ENCODE measurements around the gene RFPL3.
"Not testable (repeated sequence)": the region's sequence is repeated elsewhere in the genome, so short reads cannot be mapped to it uniquely, and the experiment has no call there.

Gene RFPL3

DNA sequence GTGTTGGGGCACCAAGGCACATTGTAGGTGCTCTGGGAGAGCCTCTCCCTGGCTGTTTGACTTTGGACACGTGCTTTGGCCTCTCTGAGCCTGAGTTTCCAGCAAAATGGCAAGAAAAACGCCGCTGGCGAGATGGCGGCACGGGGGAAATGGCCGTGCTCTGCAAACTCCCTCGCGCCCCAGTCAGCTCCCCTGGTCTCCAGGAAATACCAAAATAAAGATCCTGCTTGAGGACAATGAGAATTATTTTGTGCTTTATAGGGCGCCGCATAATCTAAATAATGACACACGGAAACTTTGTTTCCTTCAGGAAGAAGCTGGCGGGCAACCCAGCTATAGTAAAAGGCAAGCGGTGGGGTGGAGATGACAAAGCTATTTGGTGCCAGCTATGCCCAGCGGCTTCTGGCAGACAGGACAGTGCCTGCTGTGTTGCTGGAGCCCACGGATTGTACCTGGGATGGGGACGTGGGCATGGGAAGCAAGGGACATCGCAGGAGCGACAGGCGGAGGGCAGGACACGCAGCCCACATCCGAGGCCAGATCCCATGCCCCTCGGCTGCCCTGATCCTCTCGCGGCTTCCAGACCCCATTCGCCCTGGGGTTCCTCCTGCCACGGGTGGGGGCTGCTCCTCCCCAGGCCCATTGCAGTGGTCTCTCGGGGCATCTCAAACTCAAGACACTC is 26.3 kb upstream of the RFPL3 start:
- no peak for DNase-seq

DNA sequence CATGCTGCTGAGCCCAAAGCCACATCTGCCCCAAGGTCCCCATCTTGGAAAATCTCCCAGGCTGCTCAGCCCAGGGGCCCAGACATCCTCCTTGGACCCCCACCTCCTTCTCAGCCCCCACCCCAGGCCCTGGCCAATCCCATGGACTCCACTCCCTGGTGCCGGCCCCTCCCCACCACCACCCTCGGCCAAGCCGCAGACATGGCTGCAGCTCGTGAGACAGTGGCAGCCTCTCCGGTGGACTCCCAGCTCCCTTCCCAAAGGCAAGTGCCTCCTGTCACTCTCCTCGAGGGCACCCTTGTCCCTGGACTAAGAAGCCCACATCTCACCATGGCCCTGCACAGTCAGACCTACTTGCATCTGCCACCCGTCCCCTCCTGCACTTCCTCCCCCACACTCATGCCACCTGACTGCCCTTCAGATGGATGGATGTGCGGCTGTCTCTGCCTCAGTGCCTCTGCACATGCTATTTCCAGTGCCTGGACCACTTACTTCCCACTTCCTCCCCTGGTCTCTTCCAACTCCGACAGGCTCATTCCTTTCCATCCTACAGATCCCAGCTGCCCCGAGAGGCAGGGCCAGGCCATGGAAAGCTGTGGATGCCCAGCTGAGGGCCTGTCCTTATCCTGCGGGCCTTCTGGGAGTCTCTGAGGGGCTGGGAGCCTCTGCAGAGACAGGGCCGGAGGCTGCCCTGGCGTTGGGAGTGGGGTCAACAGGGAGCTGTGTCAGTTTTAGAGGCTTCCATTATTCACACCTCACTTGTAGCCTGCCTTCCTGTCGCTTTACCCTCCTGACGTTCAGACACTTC is 25.5 kb upstream of the RFPL3 start:
- no peak for DNase-seq

DNA sequence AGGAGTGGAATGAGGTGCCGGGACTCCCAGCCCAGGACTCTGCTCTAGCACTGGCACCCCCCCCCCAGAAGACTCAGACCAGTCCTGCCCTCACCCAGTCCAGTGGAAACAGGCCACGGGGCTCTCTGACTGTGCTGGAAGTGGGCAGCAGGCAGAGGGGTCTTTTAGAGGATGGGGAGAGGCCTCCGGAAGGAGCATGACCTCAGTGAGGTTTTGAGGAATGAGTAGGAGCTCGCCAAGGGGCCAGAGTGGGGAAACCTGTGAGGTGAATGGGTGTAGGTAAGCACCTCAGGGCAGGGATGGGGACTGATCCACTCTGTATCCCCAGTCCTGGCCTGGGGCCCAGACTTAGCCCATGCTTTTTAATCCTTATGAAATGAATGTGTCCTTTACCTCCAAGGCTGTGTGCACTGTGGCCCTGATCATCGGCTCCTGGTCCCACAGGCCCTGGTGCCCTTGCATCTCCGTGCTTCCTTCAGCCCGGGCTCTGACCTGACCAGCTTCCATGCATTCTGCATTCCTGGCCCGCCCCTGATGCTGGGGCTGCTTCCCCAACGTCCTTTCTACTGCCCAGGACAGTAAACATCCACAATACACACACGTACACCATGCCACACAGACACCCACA is 24.4 kb upstream of the RFPL3 start:
- DNase-seq: no peak

DNA sequence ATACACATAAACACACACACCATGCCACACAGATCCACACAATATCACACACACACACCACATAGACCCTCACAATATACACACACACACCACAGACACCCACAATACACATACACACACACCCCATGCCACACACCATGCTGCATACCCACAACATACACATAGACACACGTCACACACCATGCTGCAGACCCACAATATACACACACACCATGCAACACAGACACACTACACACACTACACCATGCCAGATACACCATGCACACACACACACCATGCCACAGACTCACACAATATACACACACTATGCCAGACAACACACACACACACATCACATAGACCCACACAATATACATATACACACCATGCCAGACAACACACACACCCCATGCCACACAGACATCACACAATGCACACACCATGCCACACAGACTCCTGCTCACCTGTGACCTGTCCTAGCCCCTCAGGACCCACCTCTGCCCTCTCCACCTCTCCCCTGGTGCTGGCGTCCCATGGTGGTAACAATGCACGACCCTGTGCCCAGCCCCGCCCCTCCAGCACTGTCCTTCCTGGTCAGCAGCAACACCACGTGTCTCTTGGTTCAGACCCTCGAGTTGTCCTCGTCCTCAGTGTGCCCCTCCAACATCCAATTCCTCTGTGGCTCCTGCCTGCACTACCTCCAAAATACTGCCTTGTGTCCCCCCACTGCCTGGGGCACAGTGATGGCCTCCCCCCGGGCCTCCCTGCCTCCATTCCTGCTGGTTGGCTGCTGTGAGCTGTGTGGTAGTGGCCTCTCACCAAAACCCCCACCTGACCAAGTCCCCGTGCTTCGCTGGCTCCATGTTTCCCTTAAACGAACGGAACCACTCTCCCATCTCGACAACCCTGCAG is 23.7 kb upstream of the RFPL3 start:
- DNase-seq: no peak

DNA sequence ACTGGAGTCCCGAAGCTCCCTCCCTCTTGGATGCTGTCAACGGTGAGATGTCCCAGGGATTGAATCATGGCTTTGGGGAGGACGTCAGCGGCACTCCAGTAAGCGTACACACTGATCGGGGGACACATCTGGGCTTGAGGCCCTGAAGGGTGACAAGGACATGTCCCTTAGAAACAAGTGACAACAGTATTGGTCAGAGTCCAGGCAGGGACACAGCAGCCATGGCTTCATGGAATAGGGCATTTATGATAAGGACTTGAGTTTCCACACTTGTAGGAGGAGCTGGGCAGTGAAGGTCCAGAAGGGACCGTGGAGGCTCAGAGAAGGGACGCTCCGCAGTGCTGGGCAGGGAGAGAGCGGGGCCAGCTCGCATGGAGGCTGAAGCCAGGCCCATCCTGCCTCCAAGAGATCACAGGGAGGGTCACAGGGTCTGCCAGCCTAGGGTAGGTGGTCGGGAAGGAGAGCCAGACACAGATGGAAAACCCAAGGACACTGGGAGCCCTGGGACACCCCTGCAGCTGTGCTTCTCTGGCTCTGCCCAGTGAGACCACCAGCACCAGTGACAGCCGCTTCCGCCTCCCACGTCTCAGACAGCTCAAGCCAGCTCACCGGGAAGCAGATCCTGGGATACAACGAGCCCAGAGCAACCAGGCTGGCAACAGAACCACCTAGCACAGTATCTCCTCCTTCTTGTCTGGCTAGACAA is 22.9 kb upstream of the RFPL3 start:
- DNase-seq: no peak

DNA sequence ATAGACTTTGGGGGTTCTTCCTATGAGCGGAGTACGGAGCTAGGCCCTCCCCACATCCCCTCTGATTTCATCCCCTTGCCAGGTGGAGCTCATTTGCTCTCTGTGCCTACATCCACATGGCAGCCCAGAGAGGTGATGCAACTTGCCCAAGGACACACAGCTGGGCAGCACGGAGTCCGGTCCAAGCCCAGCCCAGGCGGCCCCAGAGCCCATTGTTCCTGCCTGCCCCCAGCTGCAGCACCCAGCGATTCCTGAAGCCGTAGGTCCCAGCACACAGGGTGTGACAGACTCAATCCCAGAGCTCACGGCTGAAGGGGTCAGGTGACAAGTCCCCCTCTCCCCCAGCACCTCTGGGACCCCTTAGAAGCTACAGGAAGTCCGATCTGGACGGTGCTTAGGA is 22.2 kb upstream of the RFPL3 start:
- DNase-seq: no peak

DNA sequence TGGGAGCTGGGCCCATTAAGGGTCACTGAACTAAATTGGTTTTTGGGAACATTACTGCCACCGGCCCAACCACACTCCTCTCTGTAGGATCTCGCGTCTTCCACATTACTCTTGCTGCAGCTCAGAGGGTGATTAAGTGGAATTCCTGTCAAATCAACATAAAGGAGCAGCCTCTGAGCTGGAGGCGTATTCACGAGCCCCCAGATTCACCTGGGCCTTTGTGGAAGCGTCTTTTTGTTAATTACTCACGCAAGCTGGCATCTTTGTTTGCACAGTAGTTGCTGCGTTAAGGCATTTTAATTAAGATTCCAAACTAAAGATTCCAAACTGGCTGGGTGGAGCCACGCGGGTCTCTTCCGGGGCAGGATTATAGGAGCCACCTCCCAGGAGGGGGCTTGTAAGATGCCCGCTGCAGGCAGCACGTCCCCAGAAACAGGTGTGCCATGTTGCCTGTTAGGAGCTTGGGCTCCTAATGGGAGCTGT is 21.5 kb upstream of the RFPL3 start:
- no peak for DNase-seq

DNA sequence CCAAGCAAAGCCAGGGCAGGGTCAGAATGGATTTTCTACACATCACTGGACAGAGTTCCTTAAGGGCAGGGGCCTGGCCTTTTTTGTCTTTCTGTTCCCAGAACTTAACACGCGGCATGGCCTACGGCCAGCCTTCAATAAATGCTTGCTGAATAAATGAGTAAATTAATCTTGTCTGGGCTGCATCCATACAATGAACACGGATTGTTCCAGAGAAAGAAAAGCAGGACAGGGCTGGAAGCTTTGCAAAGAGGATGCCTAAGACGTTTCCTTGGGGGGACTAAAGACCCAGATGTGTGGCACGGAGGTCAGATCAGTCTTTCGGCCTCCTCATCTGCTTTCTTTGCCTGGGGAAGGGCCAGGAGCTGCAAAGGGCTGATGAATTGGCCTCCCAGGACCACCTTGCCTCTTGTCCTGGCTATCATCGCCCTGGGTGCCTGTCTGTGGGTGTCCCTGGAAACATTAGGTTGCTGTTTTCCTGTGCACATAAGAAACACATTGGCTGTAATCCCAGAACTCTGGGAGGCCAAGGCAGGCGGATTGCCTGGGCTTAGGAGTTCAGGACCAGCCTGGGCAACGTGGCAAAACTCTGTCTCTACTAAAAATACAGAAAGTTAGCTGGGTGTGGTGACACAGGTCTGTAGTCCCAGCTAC is 20.8 kb upstream of the RFPL3 start:
- DNase-seq: no peak

DNA sequence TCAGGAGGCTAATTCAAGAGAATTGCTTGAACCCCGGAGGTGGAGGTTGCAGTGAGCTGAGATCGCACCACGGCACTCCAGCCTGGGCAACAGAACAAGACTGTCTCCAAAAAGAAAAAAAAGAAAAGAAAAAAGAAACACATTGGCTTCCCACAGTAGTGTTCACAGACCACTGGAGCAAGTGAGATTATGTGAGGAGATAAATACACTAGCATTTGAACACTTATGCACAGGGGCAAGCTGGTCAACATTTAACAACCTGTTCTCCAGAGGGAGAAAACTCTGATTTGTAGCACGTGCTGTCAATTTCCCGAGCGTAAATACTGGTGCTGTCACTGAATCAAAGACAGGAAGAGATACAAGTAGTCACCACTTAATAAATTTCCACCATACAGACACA is 20.2 kb upstream of the RFPL3 start:
- DNase-seq: not testable (repeated sequence)

DNA sequence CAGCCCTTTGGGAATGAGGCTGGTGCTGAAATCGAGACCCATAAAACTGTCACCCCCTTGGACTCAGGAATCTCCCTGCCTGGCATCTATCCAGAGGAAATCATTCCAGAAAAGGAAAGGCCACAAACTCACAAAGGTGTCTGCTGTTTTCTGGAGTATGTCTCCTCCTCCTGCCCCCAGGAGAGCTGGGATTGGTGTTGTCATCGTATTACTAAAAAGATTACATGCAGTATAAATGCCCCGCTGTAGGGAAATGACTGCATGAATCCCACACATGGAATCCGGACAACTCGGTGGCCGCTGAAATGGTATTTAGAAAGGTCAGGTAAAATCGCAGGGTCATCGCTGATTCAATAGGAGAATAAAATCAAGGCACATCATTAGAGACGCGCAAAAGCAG is 18.9 kb upstream of the RFPL3 start:
- no peak for DNase-seq

DNA sequence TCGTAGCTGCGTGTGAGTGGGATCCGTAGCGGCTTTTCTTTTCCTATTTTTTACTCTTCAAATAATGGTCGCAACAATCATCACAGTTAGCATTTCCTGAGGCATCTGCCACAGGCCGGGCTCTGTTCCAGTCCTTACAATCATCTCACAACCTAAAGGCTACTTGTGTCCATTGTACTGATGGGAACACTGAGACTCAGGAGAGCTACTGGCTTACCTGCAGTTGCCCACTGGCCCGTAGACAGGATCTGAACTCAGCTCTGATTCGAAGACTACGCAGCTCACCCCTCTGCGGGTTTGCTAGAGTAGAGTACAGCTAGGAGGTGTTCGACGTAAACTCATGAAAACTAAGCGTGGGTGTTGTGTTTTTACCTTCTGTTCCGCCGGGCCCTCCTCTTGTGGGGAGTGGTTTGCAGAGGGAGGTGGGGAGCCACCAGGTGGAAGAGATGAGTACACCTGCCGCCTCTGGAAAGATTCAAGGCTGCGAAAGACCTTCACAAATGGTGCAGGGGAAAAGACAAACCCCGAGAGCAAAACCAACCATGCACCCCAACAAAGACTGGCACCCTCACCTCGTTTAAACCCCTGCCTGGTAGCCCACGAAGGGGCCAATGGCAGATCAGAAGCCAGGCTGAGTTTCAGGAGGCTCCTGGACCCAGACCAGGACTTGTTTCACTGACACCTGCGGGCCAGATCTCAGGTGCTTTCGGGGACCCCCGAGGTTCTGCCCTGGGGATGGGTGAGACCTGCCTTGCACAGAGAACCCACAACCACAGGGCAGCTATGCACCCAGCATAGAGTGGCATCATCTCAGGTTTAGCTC is 18.3 kb upstream of the RFPL3 start:
- no peak for DNase-seq

DNA sequence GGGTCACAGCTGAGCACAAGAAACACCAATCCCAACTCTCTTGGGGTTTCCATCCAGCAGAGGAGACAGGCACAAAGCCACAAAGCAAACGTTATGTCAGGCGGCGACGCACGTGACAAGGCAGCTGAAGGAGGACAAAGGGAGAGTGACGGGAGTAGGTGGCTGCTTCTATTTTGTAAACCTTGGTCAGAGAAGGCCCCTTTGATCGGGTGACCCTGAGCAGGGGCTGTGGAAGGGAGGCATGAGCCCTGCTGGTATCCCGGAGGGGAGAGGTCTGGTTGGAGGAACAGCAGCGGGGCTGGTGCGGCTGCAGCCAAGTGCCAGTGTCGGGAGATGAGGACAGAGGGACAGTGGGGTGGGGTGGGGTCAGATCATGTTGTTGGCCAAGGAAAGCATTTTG is 17.3 kb upstream of the RFPL3 start:
- DNase-seq: no peak

DNA sequence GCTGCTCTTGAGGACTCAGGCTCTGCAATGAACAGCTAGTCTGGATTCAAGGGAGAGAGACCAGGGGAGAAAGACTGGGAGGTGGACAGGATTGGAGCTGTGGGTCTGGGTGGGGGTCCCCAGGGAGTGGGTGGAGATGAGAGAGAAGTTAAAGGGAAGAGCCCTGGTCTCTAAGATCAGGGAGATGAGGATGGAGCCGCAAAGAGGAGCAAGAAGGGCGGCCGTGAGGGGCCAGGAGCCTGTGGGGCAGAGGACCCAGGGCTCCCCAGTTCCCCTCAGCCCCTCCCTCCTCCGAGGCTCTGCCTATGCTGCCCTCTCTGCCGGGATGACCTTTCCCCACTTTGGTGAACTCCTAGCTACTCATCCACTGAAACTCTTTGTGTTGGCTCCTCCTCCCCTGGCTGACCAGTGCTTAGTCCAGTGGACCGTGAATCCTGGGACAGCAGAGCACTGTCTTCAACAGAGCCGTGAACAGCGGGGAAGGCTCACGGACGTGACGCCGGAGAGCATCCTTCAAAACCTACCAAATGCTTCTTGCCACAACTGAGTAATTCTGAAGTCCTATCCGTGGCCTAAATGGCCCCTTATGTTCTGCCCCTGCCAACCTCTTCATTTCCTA is 16.4 kb upstream of the RFPL3 start:
- no peak for DNase-seq

DNA sequence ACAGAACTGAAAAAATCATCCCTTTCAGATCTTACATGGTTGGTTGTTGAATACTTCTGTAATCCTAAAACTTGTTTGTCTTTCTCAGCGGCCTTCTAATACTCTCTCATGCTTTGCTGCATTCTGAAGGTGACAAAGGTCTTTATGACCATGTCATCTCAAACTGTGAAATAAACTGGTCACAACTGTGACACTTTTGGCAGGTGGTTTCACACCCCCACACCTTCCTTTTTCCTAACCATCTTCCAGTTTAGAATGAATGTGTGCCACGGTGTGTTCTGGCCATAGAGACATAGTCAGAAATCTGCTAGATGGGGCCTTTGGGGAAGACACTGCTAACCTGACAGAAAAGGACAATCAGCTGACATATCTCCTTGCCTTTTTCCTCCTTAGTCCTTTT is 14.7 kb upstream of the RFPL3 start:
- no peak for DNase-seq

DNA sequence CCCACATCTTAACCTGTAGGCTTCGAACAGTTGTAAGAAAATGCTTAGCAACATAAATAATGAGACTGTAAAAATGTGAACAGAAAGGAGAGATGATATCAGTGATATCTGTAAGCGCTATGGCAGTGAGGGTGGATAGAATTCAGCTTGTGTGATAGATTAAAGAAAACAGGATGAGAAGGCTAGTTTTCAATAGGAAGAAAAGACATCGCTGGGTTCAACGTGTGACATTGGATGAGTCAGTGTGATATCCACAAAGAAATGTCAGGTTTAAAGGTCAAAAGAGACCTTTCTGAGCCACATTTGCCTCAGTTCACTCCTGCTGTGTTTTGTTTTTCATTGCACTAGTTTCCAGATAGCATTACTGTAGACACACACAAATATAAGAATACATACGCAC is 13.7 kb upstream of the RFPL3 start:
- no peak for DNase-seq

DNA sequence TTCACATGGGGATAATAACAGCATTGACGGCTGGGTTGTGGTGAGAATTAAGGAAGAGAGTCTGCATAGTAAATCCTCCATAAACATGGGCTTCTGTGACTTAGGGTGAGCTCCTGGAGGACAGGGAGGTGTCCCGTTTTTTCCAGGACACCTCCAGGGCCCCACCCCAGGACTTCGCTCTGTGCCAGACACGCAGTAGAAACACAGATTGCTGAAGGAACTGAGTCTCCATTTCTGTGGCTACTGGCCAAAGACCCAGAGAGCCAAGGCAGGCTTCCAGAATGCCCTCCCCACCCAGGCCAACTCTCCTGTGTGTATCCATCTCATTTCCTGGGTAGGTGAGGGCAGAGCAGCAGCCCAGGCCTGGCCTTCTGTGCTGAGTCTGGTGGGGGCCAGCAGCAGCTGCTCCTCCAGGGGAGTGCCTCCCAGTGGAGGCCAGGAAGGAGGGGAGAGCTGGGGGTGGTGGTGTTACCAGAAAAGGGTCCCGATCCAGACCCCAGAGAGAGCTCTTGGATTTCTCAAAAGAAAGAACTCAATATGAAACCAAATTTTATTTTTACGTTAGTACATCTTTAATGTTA is 9.5 kb upstream of the RFPL3 start:
- no peak for DNase-seq

DNA sequence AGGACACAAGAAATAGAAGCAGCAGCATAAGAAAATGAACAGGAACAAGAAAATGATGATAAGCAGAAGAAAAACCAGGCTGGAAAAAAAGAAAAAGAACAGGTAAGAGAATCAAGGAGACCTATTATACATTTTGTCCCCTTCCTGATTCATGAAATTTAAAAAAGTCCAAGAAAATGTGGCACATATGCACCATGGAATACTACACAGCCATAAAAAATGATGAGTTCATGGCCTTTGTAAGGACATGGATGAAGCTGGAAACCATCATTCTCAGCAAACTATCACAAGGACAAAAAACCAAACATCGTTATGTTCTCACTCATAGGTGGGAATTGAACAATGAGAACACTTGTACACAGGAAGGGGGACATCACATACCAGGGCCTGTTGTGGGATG is 5.8 kb upstream of the RFPL3 start:
- DNase-seq: not testable (repeated sequence)

DNA sequence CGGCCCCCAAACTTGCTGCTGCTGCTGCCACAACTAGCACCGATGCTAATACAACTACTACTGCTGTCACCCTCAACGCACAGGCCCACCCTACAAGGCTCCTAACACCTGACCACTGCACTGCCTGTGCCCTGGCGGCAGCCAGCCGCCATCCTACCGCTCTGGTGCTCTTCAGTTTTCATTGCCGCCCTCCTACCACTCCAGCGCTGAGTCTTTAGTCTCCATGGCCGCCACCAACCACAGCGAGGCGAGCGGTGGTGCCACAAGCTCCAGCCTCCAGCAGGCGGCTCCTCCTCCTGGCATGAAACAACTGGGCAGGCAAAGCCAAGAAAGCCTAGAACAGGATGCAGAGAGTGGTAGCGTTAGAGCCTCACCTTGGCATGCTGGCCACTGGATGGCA is 5.0 kb upstream of the RFPL3 start:
- DNase-seq: no peak

DNA sequence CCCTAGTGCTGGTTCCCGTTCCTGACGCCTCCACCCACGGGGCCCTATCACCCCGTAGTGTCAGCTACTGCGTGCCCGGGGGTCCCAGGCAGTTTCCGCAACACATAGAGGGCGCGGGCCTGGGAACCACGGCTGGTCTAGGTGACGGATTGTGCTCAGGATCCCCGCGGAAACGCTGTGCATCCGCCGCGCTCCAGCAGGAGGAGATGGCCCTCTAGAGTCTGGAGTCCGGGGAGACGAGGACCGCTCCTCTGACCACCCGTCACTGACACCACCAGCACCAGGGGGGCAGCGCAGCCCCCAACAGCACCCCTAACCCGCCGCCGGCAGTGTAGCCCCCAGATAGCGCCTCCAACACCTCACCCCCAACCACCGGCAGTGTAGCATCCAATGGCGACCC is 4.4 kb upstream of the RFPL3 start:
- no peak for DNase-seq

DNA sequence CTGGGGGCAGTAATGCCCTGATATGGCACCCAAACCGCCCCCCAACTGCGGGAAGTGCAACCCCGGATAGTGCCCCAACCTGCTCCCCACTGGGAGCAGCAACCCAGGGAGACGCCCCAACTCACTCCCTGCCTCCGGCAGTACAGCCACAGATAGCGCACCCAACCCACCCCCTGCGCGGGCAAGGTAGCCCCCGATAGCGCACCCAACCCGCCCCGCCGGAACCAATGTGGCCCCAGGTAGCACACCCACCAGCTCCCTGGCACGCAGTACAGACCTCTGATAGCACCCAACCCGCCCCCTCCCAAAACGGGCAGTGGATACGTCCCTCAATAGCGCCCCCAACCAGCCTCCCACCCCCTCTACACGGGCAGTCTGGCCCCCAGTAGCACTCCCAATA is 3.8 kb upstream of the RFPL3 start:
- no peak for DNase-seq
